K562 (cell line): ENCODE data around the gene PTX3. TPM values are rescaled to one million over a fixed set of nuclear protein-coding genes. Genes with fewer than 3 reads are reported as not detected.
A peak's percentile ranks its signal among the peaks of the same experiment; 100 is the strongest.

Experiments used
- ATAC-seq: fragments of 200-7000 bp; cut with Tn5 transposase; 3 replicates; pipeline ENCODE4 v1.9.1; 2020; ENCODE audit warnings: moderate library complexity
- BruUV-seq: library from RNA; stranded (reverse); fragments of 400-500 nt; replicated peaks from 2 replicates; lab custom pipeline; 2021; lab: Mats Ljungman, UMichigan
- CTCF ChIA-PET: fragments of 300-600 bp; formaldehyde crosslinking; extraction: SDS; loops from one replicate; lab custom pipeline; 2021; ENCODE audit warnings: low intra/inter-chr PET ratio; lab: Yijun Ruan, JAX
- POLR2A ChIA-PET: fragments of 300-600, 350-650 bp; sonication (Branson Sonifier 250); formaldehyde crosslinking; extraction: SDS; loops from one replicate; lab custom pipeline; 2021; ENCODE audit warnings: antibody characterized with exemption, inconsistent platforms; lab: Yijun Ruan, JAX
- DNase-seq, 4 experiments: peaks; one replicate each; pipeline versions ENCODE4 v3.0.0 to v3.0.0-alpha.2; 2011 to 2018; ENCODE audit warnings: low spot score in 3 of 4, mixed read lengths in 3 of 4; ENCODE audit errors: extremely low read depth in 1 of 4
- FAIRE-seq: peaks from 2 replicates; lab custom pipeline; 2011; peaks lifted over from hg19 to GRCh38; lab: Jason Lieb, UNC
- H2AFZ ChIP-seq: 2 replicates; pipeline ENCODE4 v1.6.0; 2011; ENCODE audit warnings: low read depth, low read length, control low read depth, inconsistent platforms
- H3K27ac ChIP-seq: fragments of 200-600 bp; 3 replicates; pipeline ENCODE4 v1.8.0; 2011; ENCODE audit warnings: low read depth, mild to moderate bottlenecking, control low read depth, inconsistent platforms, low read length, moderate library complexity, mixed read lengths; ENCODE audit errors: extremely low read depth
- H3K27me3 ChIP-seq, 2 experiments: fragments of 300-600 bp in 1 of 2; 2 replicates in 1 of 2; 3 replicates in 1 of 2; pipeline versions ENCODE4 v1.6.0 to v1.8.0; 2011; ENCODE audit warnings: inconsistent platforms in 2 of 2, low read length in 2 of 2, mild to moderate bottlenecking in 1 of 2, mixed read lengths in 1 of 2, moderate library complexity in 1 of 2; ENCODE audit not compliant: control insufficient read depth in 2 of 2, insufficient read depth in 2 of 2
- H3K36me3 ChIP-seq: fragments of 300-600 bp; 3 replicates; pipeline ENCODE4 v1.8.0; 2011; ENCODE audit warnings: mild to moderate bottlenecking, low read length, inconsistent platforms; ENCODE audit not compliant: control insufficient read depth, insufficient read depth
- H3K4me1 ChIP-seq, 2 experiments: fragments of 200-600 bp in 1 of 2; replicated peaks in 1 of 2; 2 replicates in 1 of 2; 3 replicates in 1 of 2; pipeline versions ENCODE4 v1.5.1 to v1.8.0; 2011; ENCODE audit warnings: inconsistent platforms in 2 of 2, low read length in 2 of 2, mild to moderate bottlenecking in 1 of 2, mixed read lengths in 1 of 2, moderate library complexity in 1 of 2; ENCODE audit not compliant: control insufficient read depth in 2 of 2, insufficient read depth in 2 of 2
- H3K4me2 ChIP-seq: 2 replicates; pipeline ENCODE4 v1.6.1; 2011; ENCODE audit warnings: low read length, control low read depth, inconsistent platforms, mixed read lengths; ENCODE audit not compliant: insufficient read depth
- H3K4me3 ChIP-seq: fragments of 200-600 bp; sonication (generic), shearing (Covaris generic); 2 replicates; pipeline ENCODE4 v1.5.1; 2016; ENCODE audit warnings: control low read depth, inconsistent platforms
- H3K79me2 ChIP-seq: fragments of 200-600 bp; 3 replicates; pipeline ENCODE4 v1.8.0; 2011; ENCODE audit warnings: low read length, inconsistent platforms; ENCODE audit not compliant: control insufficient read depth, insufficient read depth
- H3K9ac ChIP-seq, 2 experiments: 2 replicates each; pipeline versions ENCODE4 v1.6.0 to v1.6.1; 2011; ENCODE audit warnings: low read depth in 2 of 2, low read length in 2 of 2, control low read depth in 1 of 2, inconsistent platforms in 1 of 2, mild to moderate bottlenecking in 1 of 2, mixed read lengths in 1 of 2; ENCODE audit not compliant: insufficient read depth in 1 of 2
- H3K9me1 ChIP-seq: one replicate; pipeline ENCODE4 v1.6.0; 2011; ENCODE audit warnings: inconsistent platforms, mild to moderate bottlenecking, low read length, moderate library complexity; ENCODE audit not compliant: control insufficient read depth, insufficient read depth
- H3K9me3 ChIP-seq: replicated peaks from 2 replicates; pipeline ENCODE4 v1.5.1; 2011; ENCODE audit warnings: low read depth, low read length, inconsistent platforms; ENCODE audit not compliant: control insufficient read depth, insufficient read depth
- H4K20me1 ChIP-seq: replicated peaks from 2 replicates; pipeline ENCODE4 v1.6.1; 2011; ENCODE audit warnings: low read length, inconsistent platforms, mixed read lengths; ENCODE audit not compliant: control insufficient read depth, insufficient read depth
- ATF1 ChIP-seq, 2 experiments: fragments of 450-650 bp in 1 of 2; IDR thresholded peaks; 2 replicates each; pipeline ENCODE4 v1.6.1; 2016; ENCODE audit warnings: missing compliant biosample characterization in 1 of 2, missing genetic modification characterization in 1 of 2
- CEBPG ChIP-seq, 3 experiments: fragments of 200-800 bp in 1 of 3; sonication (Bioruptor generic) in 1 of 3; sonication (generic) in 1 of 3; formaldehyde crosslinking in 1 of 3; IDR thresholded peaks in 2 of 3; conservative IDR thresholded peaks in 1 of 3; 2 replicates each; pipeline versions ENCODE4 v1.6.1 to v1.8.0; 2016 to 2022; ENCODE audit warnings: missing compliant biosample characterization in 2 of 3, missing genetic modification characterization in 2 of 3, mild to moderate bottlenecking in 1 of 3, missing genetic modification reagents in 1 of 3
- CHD1 ChIP-seq: fragments of 200-600 bp; sonication (generic); IDR thresholded peaks from one replicate; pipeline ENCODE4 v1.6.1; 2012; ENCODE audit warnings: mild to moderate bottlenecking, moderate library complexity, low read length, inconsistent platforms
- CLOCK ChIP-seq: fragments of 250-450 bp; sonication (Bioruptor Pico); IDR thresholded peaks from 2 replicates; pipeline ENCODE4 v1.4.0; 2020; ENCODE audit warnings: mild to moderate bottlenecking, moderate library complexity, borderline replicate concordance
- CSDE1 ChIP-seq, 2 experiments: fragments of 450-650 bp; IDR thresholded peaks; 2 replicates each; pipeline ENCODE4 v1.6.1; 2016; ENCODE audit warnings: mild to moderate bottlenecking in 1 of 2
- E2F8 ChIP-seq: fragments of 450-650 bp; IDR thresholded peaks from 2 replicates; pipeline ENCODE4 v1.7.1; 2018; ENCODE audit warnings: mild to moderate bottlenecking, low read depth; ENCODE audit not compliant: partially characterized antibody
- GATAD2A ChIP-seq: fragments of 450-650 bp; IDR thresholded peaks from 2 replicates; pipeline ENCODE4 v1.6.1; 2017
- MXI1 ChIP-seq: IDR thresholded peaks from 2 replicates; pipeline ENCODE4 v1.6.1; 2011; ENCODE audit warnings: low read depth, mild to moderate bottlenecking, improper control_type of control experiment, low read length
- NCOA6 ChIP-seq: fragments of 450-650 bp; IDR thresholded peaks from 2 replicates; pipeline ENCODE4 v1.6.1; 2017; ENCODE audit warnings: mild to moderate bottlenecking
- PKNOX1 ChIP-seq: fragments of 450-650 bp; IDR thresholded peaks from 2 replicates; pipeline ENCODE4 v1.6.1; 2016
- RBM25 ChIP-seq: fragments of 200-400 bp; formaldehyde crosslinking; IDR thresholded peaks from 2 replicates; pipeline ENCODE4 v1.6.1; 2018; ENCODE audit warnings: low read length, low read depth, moderate library complexity; ENCODE audit not compliant: severe bottlenecking
- SLC30A9 ChIP-seq: fragments of 250-450 bp; sonication (Bioruptor Pico); IDR thresholded peaks from 2 replicates; pipeline ENCODE4 v1.8.0; 2022; ENCODE audit warnings: mild to moderate bottlenecking, moderate library complexity
- TRIM24 ChIP-seq, 2 experiments: fragments of 450-650 bp; IDR thresholded peaks; 2 replicates each; pipeline ENCODE4 v1.6.1; 2016
- ZBTB9 ChIP-seq: fragments of 450-650 bp; formaldehyde crosslinking; IDR thresholded peaks from 2 replicates; pipeline ENCODE4 v1.4.0; 2020; ENCODE audit warnings: mild to moderate bottlenecking, moderate library complexity
- ZNF232 ChIP-seq: sonication (generic); formaldehyde crosslinking; IDR thresholded peaks from 2 replicates; pipeline ENCODE4 v1.8.0; 2022; ENCODE audit warnings: mild to moderate bottlenecking, missing genetic modification reagents
- WGBS: fragments of 100-300 bp; shearing (Covaris generic); methylation state at CpG from one replicate; pipeline ENCODE4 v1.1.6; 2016; ENCODE audit warnings: low coverage, mixed read lengths; ENCODE audit not compliant: insufficient coverage; ENCODE audit errors: missing lambda C conversion rate; 5-methylcytosine and 5-hydroxymethylcytosine counted together
- in situ Hi-C: fragments of 300-500 bp; cut with MboI; formaldehyde crosslinking; loops from 4 replicates; pipeline ENCODE4 v1.15.0; 2018; ENCODE audit warnings: inconsistent platforms, mixed read lengths
- intact Hi-C: fragments of 100-400 bp; cut with micrococcal nuclease; formaldehyde crosslinking; loops from 2 replicates; pipeline ENCODE4 v1.14.2; 2022
- polyA plus RNA-seq, 8 experiments: library from polyadenylated mRNA; depleted of rRNA in 4 of 8; stranded (reverse) in 5 of 8; unstranded in 3 of 8; fragments of >200 nt; fragmentation: Nextera tagmentation in 2 of 8; fragmentation: Illumina TruSeq in 1 of 8; extraction: Ambion mirVana in 2 of 8; extraction: Trizol in 1 of 8; gene quantifications; 2 replicates each; pipeline versions ENCODE4 v1.2.1 to v1.2.3, GENCODE V29; 2011 to 2014; ENCODE audit warnings: inconsistent platforms in 1 of 8, missing spikeins in 1 of 8
- total RNA-seq, 7 experiments: library from RNA; depleted of rRNA in 6 of 7; stranded (reverse); fragments of >200 nt in 6 of 7; fragmentation: Illumina TruSeq in 2 of 7; extraction: Trizol in 2 of 7; gene quantifications; 2 replicates each; pipeline versions ENCODE4 v1.2.1 to v1.2.3, GENCODE V29; 2011 to 2021; ENCODE audit warnings: low replicate concordance in 1 of 7

PTX3 gene
- total and polyA plus RNA-seq, 9 of the 15 experiments (the other 6 are each of a cell fraction or from before 2014, with no cell fraction given), result 0.04 to 0.33 (median 0.15) TPM; not detected in 2

GRCh38 chr3:157410945-157411344, 25.7 kb upstream of the PTX3 start:
- intact Hi-C loops, result no loop called here
- POLR2A ChIA-PET, result interaction anchor here (0.9 kb wide), 1 partner anchor 86 kb away, joined by 3 read pairs; no protein-coding TSS in a partner anchor
- peak; percentile 51 for ATAC-seq
- no peak overlapping the region for H2AFZ ChIP-seq
- H3K9me1 ChIP-seq, result no peaks in the 10 kb centered on the region
- BruUV-seq, result no TSS peak
- no peaks in the 10 kb centered on the region for H3K79me2 ChIP-seq
- no peak overlapping the region for H3K4me2 ChIP-seq
- WGBS, result 0% methylated on average over 2 of the region's 2 CpGs
- no peaks in the 10 kb centered on the region for H3K4me1 ChIP-seq
- H3K4me3 ChIP-seq, result no peak overlapping the region
- H3K36me3 ChIP-seq, result no peaks in the 10 kb centered on the region
- CTCF ChIA-PET, result no interaction called here
- DNase-seq, result no peak
- no peaks in the 10 kb centered on the region for H3K27me3 ChIP-seq
- H3K9ac ChIP-seq, result no peak overlapping the region
- H3K9me3 ChIP-seq, result no peaks in the 10 kb centered on the region
- in situ Hi-C loops, result no loop called here
- no peak overlapping the region for H3K27ac ChIP-seq
- H4K20me1 ChIP-seq, result no peaks in the 10 kb centered on the region
- no peak for FAIRE-seq
- TF ChIP-seq E2F8 (no peak), CSDE1 (IDR thresholded peaks at IDR 0.05) (no peak), ZNF232 (CRISPR knock-in tag) (no peak), ZBTB9 (no peak), ATF1 (CRISPR knock-in tag; IDR thresholded peaks at IDR 0.05) (no peak), ATF1 (tag; IDR thresholded peaks at IDR 0.05) (no peak), CEBPG (CRISPR knock-in tag; IDR thresholded peaks at IDR 0.05) (peak; percentile 66; the same call in 1 of the 2 replicates), CEBPG (tag; conservative IDR thresholded peaks at IDR 0.05 in 1 of 2, IDR thresholded peaks at IDR 0.05 in 1 of 2) (no peak; a peak in 1 of 4 replicates), MXI1 (no peak), CLOCK (CRISPR knock-in tag) (no peak), PKNOX1 (0 out of 2 replicates have a peak, but pooled peaks have one; percentile 7), NCOA6 (no peak), CHD1 (no peak), RBM25 (no peak), GATAD2A (no peak), SLC30A9 (CRISPR knock-in tag) (no peak), TRIM24 (IDR thresholded peaks at IDR 0.05) (peak in 1 of 2 experiments; percentile 33; a peak in 1 of 4 replicates)
